H9 (cell line): ENCODE data around the gene CYFIP1. TPM values are rescaled to one million over a fixed set of nuclear protein-coding genes. Genes with fewer than 3 reads are reported as not detected.

Source experiments
- DNase-seq: peaks from one replicate; pipeline ENCODE4 v3.0.0-alpha.2; 2017
- H2AFZ ChIP-seq: one replicate; pipeline ENCODE4 v1.6.1; 2013; ENCODE audit warnings: mild to moderate bottlenecking, low read length, control low read depth, moderate library complexity
- H2AK5ac ChIP-seq: 2 replicates; pipeline ENCODE4 v1.6.1; 2013; ENCODE audit warnings: low read length, control low read depth, mixed read lengths; ENCODE audit not compliant: insufficient read length
- H2BK120ac ChIP-seq: one replicate; pipeline ENCODE4 v1.6.1; 2013; ENCODE audit warnings: low read depth, mild to moderate bottlenecking, low read length, control low read depth, inconsistent platforms; ENCODE audit not compliant: poor library complexity, severe bottlenecking
- H2BK12ac ChIP-seq: 2 replicates; pipeline ENCODE4 v1.6.1; 2013; ENCODE audit warnings: low read length, control low read depth, mixed read lengths, low read depth; ENCODE audit not compliant: insufficient read length
- H2BK15ac ChIP-seq: 2 replicates; pipeline ENCODE4 v1.6.1; 2013; ENCODE audit warnings: low read depth, low read length, control low read depth
- H2BK20ac ChIP-seq: one replicate; pipeline ENCODE4 v1.6.1; 2013; ENCODE audit warnings: low read depth, mild to moderate bottlenecking, low read length, control low read depth, inconsistent platforms; ENCODE audit not compliant: poor library complexity, severe bottlenecking
- H2BK5ac ChIP-seq: 2 replicates; pipeline ENCODE4 v1.6.1; 2013; ENCODE audit warnings: low read length, control low read depth, mixed read lengths; ENCODE audit not compliant: insufficient read length
- H3K14ac ChIP-seq: 2 replicates; pipeline ENCODE4 v1.6.1; 2013; ENCODE audit warnings: low read length, control low read depth; ENCODE audit not compliant: insufficient read depth
- H3K18ac ChIP-seq: 2 replicates; pipeline ENCODE4 v1.6.1; 2013; ENCODE audit warnings: low read depth, mild to moderate bottlenecking, mixed read lengths, low read length, control low read depth; ENCODE audit not compliant: insufficient read length
- H3K23ac ChIP-seq: 2 replicates; pipeline ENCODE4 v1.6.1; 2013; ENCODE audit warnings: low read length, control low read depth, mixed read lengths, low read depth; ENCODE audit not compliant: insufficient read length
- H3K23me2 ChIP-seq: 2 replicates; pipeline ENCODE4 v1.6.1; 2013; ENCODE audit warnings: low read depth, mild to moderate bottlenecking, mixed read lengths, low read length, control low read depth; ENCODE audit not compliant: insufficient read length, poor library complexity, severe bottlenecking
- H3K27ac ChIP-seq: 2 replicates; pipeline ENCODE4 v1.5.1; 2013; ENCODE audit warnings: low read length, control low read depth, mixed read lengths, low read depth; ENCODE audit not compliant: insufficient read length
- H3K27me3 ChIP-seq: 2 replicates; pipeline ENCODE4 v1.6.1; 2013; ENCODE audit warnings: low read length, control low read depth, inconsistent platforms; ENCODE audit not compliant: insufficient read depth
- H3K4ac ChIP-seq: 2 replicates; pipeline ENCODE4 v1.6.1; 2013; ENCODE audit warnings: low read depth, mild to moderate bottlenecking, control low read depth, inconsistent platforms, low read length, moderate library complexity
- H3K4me1 ChIP-seq: 2 replicates; pipeline ENCODE4 v1.6.1; 2013; ENCODE audit warnings: low read length, control low read depth, inconsistent platforms; ENCODE audit not compliant: insufficient read depth
- H3K4me2 ChIP-seq: 2 replicates; pipeline ENCODE4 v1.6.1; 2013; ENCODE audit warnings: low read length, control low read depth, mixed read lengths; ENCODE audit not compliant: insufficient read length, insufficient read depth
- H3K56ac ChIP-seq: 2 replicates; pipeline ENCODE4 v1.6.1; 2013; ENCODE audit warnings: low read depth, mild to moderate bottlenecking, mixed read lengths, low read length, control low read depth; ENCODE audit not compliant: insufficient read length
- H3K79me1 ChIP-seq: 2 replicates; pipeline ENCODE4 v1.6.1; 2013; ENCODE audit warnings: low read depth, mild to moderate bottlenecking, moderate library complexity, low read length, control low read depth, inconsistent platforms; ENCODE audit not compliant: insufficient read depth, poor library complexity, severe bottlenecking
- H3K79me2 ChIP-seq: 2 replicates; pipeline ENCODE4 v1.6.1; 2013; ENCODE audit warnings: low read length, control low read depth, inconsistent platforms; ENCODE audit not compliant: insufficient read depth
- H3K9ac ChIP-seq: 2 replicates; pipeline ENCODE4 v1.6.1; 2013; ENCODE audit warnings: low read length, control low read depth, mixed read lengths; ENCODE audit not compliant: insufficient read length; ENCODE audit errors: extremely low read depth
- H3K9me3 ChIP-seq: one replicate; pipeline ENCODE4 v1.6.1; 2013; ENCODE audit warnings: low read depth, low read length, inconsistent platforms; ENCODE audit not compliant: control insufficient read depth
- H3T11ph ChIP-seq: one replicate; pipeline ENCODE4 v1.6.1; 2013; ENCODE audit warnings: mild to moderate bottlenecking, low read length, control low read depth, inconsistent platforms
- H4K20me1 ChIP-seq: one replicate; pipeline ENCODE4 v1.6.1; 2013; ENCODE audit not compliant: control insufficient read depth, insufficient read length, insufficient read depth
- H4K5ac ChIP-seq: 2 replicates; pipeline ENCODE4 v1.6.1; 2013; ENCODE audit warnings: low read depth, mild to moderate bottlenecking, mixed read lengths, low read length, control low read depth; ENCODE audit not compliant: insufficient read length
- H4K8ac ChIP-seq: replicated peaks from 2 replicates; pipeline ENCODE4 v1.6.1; 2013; ENCODE audit warnings: low read length, control low read depth, mixed read lengths, low read depth; ENCODE audit not compliant: insufficient read length
- H4K91ac ChIP-seq: 2 replicates; pipeline ENCODE4 v1.6.1; 2013; ENCODE audit warnings: low read depth, mild to moderate bottlenecking, moderate library complexity, mixed read lengths, low read length, control low read depth; ENCODE audit not compliant: insufficient read length
- H3K27ac Mint-ChIP-seq, 3 experiments: 2 replicates in 2 of 3; 3 replicates in 1 of 3; pipeline ENCODE4 v1.8.0; 2020 to 2021; ENCODE audit warnings: mixed read lengths in 3 of 3, mild to moderate bottlenecking in 1 of 3, moderate library complexity in 1 of 3
- H3K27me3 Mint-ChIP-seq: 2 replicates; pipeline ENCODE4 v1.8.0; 2021; ENCODE audit warnings: low read depth, mild to moderate bottlenecking, moderate library complexity, mixed read lengths
- H3K36me3 Mint-ChIP-seq, 3 experiments: 2 replicates in 2 of 3; 3 replicates in 1 of 3; pipeline ENCODE4 v1.8.0; 2020 to 2021; ENCODE audit warnings: low read depth in 3 of 3, mixed read lengths in 3 of 3; ENCODE audit not compliant: insufficient read depth in 1 of 3
- H3K4me1 Mint-ChIP-seq, 2 experiments: 2 replicates each; pipeline ENCODE4 v1.8.0; 2020; ENCODE audit warnings: mixed read lengths in 2 of 2
- H3K4me3 Mint-ChIP-seq, 2 experiments: 2 replicates in 1 of 2; 3 replicates in 1 of 2; pipeline ENCODE4 v1.8.0; 2020 to 2021; ENCODE audit warnings: mild to moderate bottlenecking in 2 of 2, mixed read lengths in 2 of 2, moderate library complexity in 1 of 2
- H3K9me3 Mint-ChIP-seq, 2 experiments: 2 replicates in 1 of 2; 3 replicates in 1 of 2; pipeline ENCODE4 v1.8.0; 2020; ENCODE audit warnings: mild to moderate bottlenecking in 2 of 2, mixed read lengths in 2 of 2, moderate library complexity in 1 of 2
- CTCF ChIP-seq: fragments of 200-600 bp; sonication (generic); conservative IDR thresholded peaks from 3 replicates; pipeline ENCODE4 v1.8.0; 2021; ENCODE audit warnings: antibody characterized with exemption, mild to moderate bottlenecking
- WGBS: extraction: QIAGEN DNeasy Blood & Tissue Kit; methylation state at CpG from one replicate; pipeline ENCODE4 v1.1.7; 2013; ENCODE audit warnings: missing lambda C conversion rate, low lambda C conversion rate, mixed read lengths; ENCODE audit not compliant: insufficient read length; ENCODE audit errors: extremely low coverage; 5-methylcytosine and 5-hydroxymethylcytosine counted together
- total RNA-seq: library from RNA; stranded (reverse); gene quantifications from 2 replicates; pipeline ENCODE4 v1.2.1, GENCODE V29; 2021

The CYFIP1 gene
- total RNA-seq, 1 experiment from 2014 or later, result 71.2 TPM

GRCh38 chr15:23002920-23003319, 22.8 kb upstream of the CYFIP1 start:
- no peak overlapping the region for H3K9ac ChIP-seq
- Mint-ChIP-seq H3K4me1 (no peaks in the 10 kb centered on the region), H3K9me3 (no peaks in the 10 kb centered on the region), H3K27me3 (no peaks in the 10 kb centered on the region; the same call in 1 of the 2 replicates), H3K4me3 (no peak overlapping the region), H3K27ac (no peak overlapping the region), H3K36me3 (peaks cover 11 to 68% (median 43%) of the 10 kb centered on the region in 3 experiments; a peak in 6 of 7 replicates)
- H2BK20ac ChIP-seq, result no peak overlapping the region
- H3K23me2 ChIP-seq, result no peaks in the 10 kb centered on the region
- no peak overlapping the region for H3K27ac ChIP-seq
- no peaks in the 10 kb centered on the region for H3K79me1 ChIP-seq
- H4K8ac ChIP-seq, result no peak overlapping the region
- H3T11ph ChIP-seq, result no peak overlapping the region
- no peak overlapping the region for H3K4me2 ChIP-seq
- no peak overlapping the region for H3K14ac ChIP-seq
- no peak overlapping the region for H2AK5ac ChIP-seq
- no peak overlapping the region for H3K4ac ChIP-seq
- no peak for DNase-seq
- H3K27me3 ChIP-seq, result no peaks in the 10 kb centered on the region
- H2BK5ac ChIP-seq, result no peak overlapping the region
- no peak overlapping the region for H3K56ac ChIP-seq
- no peak overlapping the region for H3K23ac ChIP-seq
- no peaks in the 10 kb centered on the region for H3K9me3 ChIP-seq
- H3K18ac ChIP-seq, result no peak overlapping the region
- no peaks in the 10 kb centered on the region for H4K20me1 ChIP-seq
- H2BK15ac ChIP-seq, result no peak overlapping the region
- no peak overlapping the region for H4K91ac ChIP-seq
- no CpG with 5 or more reads among the region's 2 CpGs for WGBS
- TF ChIP-seq CTCF, result no peak
- no peak overlapping the region for H4K5ac ChIP-seq
- H3K79me2 ChIP-seq, result no peaks in the 10 kb centered on the region
- no peak overlapping the region for H2BK12ac ChIP-seq
- H2AFZ ChIP-seq, result no peak overlapping the region
- no peaks in the 10 kb centered on the region for H3K4me1 ChIP-seq
- no peak overlapping the region for H2BK120ac ChIP-seq
